ENCODE measurements around the gene ATP2C2.

DNA sequence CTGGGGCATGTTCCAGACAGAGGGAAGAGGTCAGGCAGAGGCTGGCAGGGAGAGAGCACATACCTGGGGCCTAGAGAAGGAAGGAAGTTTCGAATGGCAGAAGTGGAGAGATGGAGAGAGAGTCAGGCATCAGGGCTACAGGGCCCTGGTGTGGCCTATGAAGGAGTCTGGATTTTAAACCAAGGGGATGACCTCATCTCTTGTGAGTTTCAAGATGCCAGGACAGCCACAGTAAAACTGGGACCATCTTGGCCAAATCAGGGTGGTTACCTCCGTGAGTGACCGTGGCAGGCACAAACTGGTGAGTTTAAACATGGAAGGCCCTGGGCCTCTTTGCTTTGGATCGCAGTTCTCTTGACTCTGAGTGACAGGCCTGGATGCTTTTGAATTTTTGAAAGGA is 7.6 kb upstream of the ATP2C2 start:
- TF ChIP-seq POLR2A (IDR thresholded peaks at IDR 0.05), result no peak
- TF ChIP-seq, protein P1, sequence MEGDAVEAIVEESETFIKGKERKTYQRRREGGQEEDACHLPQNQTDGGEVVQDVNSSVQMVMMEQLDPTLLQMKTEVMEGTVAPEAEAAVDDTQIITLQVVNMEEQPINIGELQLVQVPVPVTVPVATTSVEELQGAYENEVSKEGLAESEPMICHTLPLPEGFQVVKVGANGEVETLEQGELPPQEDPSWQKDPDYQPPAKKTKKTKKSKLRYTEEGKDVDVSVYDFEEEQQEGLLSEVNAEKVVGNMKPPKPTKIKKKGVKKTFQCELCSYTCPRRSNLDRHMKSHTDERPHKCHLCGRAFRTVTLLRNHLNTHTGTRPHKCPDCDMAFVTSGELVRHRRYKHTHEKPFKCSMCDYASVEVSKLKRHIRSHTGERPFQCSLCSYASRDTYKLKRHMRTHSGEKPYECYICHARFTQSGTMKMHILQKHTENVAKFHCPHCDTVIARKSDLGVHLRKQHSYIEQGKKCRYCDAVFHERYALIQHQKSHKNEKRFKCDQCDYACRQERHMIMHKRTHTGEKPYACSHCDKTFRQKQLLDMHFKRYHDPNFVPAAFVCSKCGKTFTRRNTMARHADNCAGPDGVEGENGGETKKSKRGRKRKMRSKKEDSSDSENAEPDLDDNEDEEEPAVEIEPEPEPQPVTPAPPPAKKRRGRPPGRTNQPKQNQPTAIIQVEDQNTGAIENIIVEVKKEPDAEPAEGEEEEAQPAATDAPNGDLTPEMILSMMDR (IDR thresholded peaks at IDR 0.05), result no peak
